ENCODE measurements around the gene INHBC. TPM values are rescaled to one million over a fixed set of nuclear protein-coding genes. Genes with fewer than 3 reads are reported as not detected.

INHBC gene
- polyA plus RNA-seq, 1 of the 3 experiments (the other 2 are of a cell fraction), result 0.08 TPM

DNA sequence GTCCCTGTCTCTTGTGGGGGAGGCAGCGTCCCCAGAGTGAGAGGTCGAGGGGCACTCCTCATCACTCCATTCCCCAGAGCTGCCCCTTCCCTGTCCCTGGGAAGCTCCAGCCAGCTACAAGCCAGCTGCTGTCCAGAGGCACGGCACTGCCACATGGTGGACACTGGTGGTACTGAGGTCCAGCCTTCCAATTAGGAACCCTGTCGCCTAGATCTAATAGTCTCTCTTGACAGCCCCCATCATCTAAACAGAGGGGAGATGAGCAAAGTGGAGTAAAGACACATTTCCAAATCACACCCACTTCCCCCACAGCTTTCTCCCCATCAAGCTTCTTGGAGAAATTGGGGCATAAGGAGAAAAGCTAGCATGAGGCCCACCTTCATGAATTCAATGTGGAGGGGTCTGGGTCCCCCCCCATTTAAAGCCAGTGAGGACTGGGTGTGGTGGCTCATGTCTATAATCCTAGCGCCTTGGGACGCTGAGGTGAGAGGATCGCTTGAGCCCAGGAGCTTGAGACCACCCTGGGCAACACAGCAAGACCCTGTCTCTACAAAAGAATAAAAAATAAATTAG, 18.4 kb downstream of the INHBC start:
- no peaks in the 10 kb centered on the region for H3K9me3 ChIP-seq
- H3K27me3 ChIP-seq (ENCODE audit: insufficient read depth), result no peaks in the 10 kb centered on the region
- no peak overlapping the region for H2AFZ ChIP-seq (ENCODE audit: low read depth)
- H3K9ac ChIP-seq, result no peak overlapping the region
- H3K36me3 ChIP-seq (replicated peaks in 1 of 2; ENCODE audit: control insufficient read depth in 1 of 2, insufficient read depth in 2 of 2, low read length in 1 of 2), result no peaks in the 10 kb centered on the region
- ChIA-PET POLR2A (interaction anchor here (0.6 to 1.3 kb wide), 2 partner anchors 97 to 145 kb away, joined by 3 to 4 read pairs; no protein-coding TSS in a partner anchor), CTCF (interaction anchor here (0.6 to 13.7 kb wide), 54 partner anchors 7 to 426 kb away, joined by 3 to 391 read pairs (median 6); partner anchors contain the start of genes ARHGAP9, INHBC, SHMT2 and STAC3)
- no peaks in the 10 kb centered on the region for H3K79me2 ChIP-seq (ENCODE audit: insufficient read depth)
- WGBS (ENCODE audit: low lambda C conversion rate), result 2% methylated on average over 6 of the region's 7 CpGs
- H3K4me2 ChIP-seq, result no peak overlapping the region
- no peaks in the 10 kb centered on the region for H3F3A ChIP-seq (replicated peaks; ENCODE audit: insufficient read depth)
- H4K20me1 ChIP-seq (ENCODE audit: insufficient read depth), result no peaks in the 10 kb centered on the region
- DNase-seq, result peak; percentile 81
- H3K27ac ChIP-seq (ENCODE audit: low read depth in 2 of 2, low read length in 1 of 2), result no peak overlapping the region
- TF ChIP-seq SMC3 (IDR thresholded peaks at IDR 0.05; ENCODE audit: low read depth, low read length) (peak; percentile 91), CHD2 (IDR thresholded peaks at IDR 0.05; ENCODE audit: low read length, partially characterized antibody) (peak; percentile 30), RAD21 (IDR thresholded peaks at IDR 0.05; ENCODE audit: low read length) (peak; percentile 97), POLR2AphosphoS5 (IDR thresholded peaks at IDR 0.05; ENCODE audit: low read depth, low read length) (no peak), MEF2A (IDR thresholded peaks at IDR 0.05; ENCODE audit: borderline replicate concordance, low read depth) (no peak)
- TF ChIP-seq, protein P1, sequence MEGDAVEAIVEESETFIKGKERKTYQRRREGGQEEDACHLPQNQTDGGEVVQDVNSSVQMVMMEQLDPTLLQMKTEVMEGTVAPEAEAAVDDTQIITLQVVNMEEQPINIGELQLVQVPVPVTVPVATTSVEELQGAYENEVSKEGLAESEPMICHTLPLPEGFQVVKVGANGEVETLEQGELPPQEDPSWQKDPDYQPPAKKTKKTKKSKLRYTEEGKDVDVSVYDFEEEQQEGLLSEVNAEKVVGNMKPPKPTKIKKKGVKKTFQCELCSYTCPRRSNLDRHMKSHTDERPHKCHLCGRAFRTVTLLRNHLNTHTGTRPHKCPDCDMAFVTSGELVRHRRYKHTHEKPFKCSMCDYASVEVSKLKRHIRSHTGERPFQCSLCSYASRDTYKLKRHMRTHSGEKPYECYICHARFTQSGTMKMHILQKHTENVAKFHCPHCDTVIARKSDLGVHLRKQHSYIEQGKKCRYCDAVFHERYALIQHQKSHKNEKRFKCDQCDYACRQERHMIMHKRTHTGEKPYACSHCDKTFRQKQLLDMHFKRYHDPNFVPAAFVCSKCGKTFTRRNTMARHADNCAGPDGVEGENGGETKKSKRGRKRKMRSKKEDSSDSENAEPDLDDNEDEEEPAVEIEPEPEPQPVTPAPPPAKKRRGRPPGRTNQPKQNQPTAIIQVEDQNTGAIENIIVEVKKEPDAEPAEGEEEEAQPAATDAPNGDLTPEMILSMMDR (IDR thresholded peaks at IDR 0.05), result peak; percentile 90
- H3K9me2 ChIP-seq, result no peaks in the 10 kb centered on the region
- no peak overlapping the region for H3K4me3 ChIP-seq (ENCODE audit: low read depth in 2 of 2, low read length in 1 of 2)
- H3K4me1 ChIP-seq (ENCODE audit: control insufficient read depth in 1 of 2, insufficient read depth in 2 of 2, low read depth in 1 of 2, low read length in 1 of 2), result peaks cover 6 to 16% of the 10 kb centered on the region in 2 experiments; a peak in 2 of 4 replicates

DNA sequence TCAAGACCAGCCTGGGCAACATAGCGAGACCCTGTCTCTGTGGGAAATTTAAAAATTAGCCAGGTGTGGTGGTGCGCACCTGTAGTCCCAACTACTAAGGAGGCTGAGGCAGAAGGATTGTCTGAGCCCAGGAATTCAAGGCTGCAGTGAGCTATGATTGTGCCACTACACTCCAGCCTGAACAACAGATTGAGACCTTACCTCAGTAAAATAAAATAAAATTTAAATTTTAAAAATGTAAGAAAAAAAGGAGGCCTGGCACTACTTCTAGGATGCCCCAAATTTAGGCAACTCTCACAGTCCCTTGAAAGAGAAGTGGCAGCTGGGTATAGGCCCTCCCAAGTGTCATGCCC, 19.6 kb downstream of the INHBC start:
- H3F3A ChIP-seq (replicated peaks; ENCODE audit: insufficient read depth), result no peaks in the 10 kb centered on the region
- H3K4me2 ChIP-seq, result no peak overlapping the region
- no peak overlapping the region for H3K27ac ChIP-seq (ENCODE audit: low read depth in 2 of 2, low read length in 1 of 2)
- no peak overlapping the region for H3K4me3 ChIP-seq (ENCODE audit: low read depth in 2 of 2, low read length in 1 of 2)
- ChIA-PET POLR2A (no interaction called here), CTCF (interaction anchor here (1.0 to 13.7 kb wide), 16 partner anchors 10 to 241 kb away, joined by 3 to 391 read pairs (median 15); partner anchors contain the start of gene ARHGAP9)
- no peak overlapping the region for H3K9ac ChIP-seq
- TF ChIP-seq NFIC (IDR thresholded peaks at IDR 0.05; ENCODE audit: borderline replicate concordance) (no peak), FOXJ3 (CRISPR knock-in tag; IDR thresholded peaks at IDR 0.05) (no peak), POLR2AphosphoS5 (IDR thresholded peaks at IDR 0.05; ENCODE audit: low read depth, low read length) (no peak), CHD2 (IDR thresholded peaks at IDR 0.05; ENCODE audit: low read length, partially characterized antibody) (no peak)
- TF ChIP-seq, protein P2, sequence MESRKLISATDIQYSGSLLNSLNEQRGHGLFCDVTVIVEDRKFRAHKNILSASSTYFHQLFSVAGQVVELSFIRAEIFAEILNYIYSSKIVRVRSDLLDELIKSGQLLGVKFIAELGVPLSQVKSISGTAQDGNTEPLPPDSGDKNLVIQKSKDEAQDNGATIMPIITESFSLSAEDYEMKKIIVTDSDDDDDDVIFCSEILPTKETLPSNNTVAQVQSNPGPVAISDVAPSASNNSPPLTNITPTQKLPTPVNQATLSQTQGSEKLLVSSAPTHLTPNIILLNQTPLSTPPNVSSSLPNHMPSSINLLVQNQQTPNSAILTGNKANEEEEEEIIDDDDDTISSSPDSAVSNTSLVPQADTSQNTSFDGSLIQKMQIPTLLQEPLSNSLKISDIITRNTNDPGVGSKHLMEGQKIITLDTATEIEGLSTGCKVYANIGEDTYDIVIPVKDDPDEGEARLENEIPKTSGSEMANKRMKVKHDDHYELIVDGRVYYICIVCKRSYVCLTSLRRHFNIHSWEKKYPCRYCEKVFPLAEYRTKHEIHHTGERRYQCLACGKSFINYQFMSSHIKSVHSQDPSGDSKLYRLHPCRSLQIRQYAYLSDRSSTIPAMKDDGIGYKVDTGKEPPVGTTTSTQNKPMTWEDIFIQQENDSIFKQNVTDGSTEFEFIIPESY (IDR thresholded peaks at IDR 0.05; ENCODE audit: borderline replicate concordance, low read depth), result no peak
- TF ChIP-seq, protein P3, sequence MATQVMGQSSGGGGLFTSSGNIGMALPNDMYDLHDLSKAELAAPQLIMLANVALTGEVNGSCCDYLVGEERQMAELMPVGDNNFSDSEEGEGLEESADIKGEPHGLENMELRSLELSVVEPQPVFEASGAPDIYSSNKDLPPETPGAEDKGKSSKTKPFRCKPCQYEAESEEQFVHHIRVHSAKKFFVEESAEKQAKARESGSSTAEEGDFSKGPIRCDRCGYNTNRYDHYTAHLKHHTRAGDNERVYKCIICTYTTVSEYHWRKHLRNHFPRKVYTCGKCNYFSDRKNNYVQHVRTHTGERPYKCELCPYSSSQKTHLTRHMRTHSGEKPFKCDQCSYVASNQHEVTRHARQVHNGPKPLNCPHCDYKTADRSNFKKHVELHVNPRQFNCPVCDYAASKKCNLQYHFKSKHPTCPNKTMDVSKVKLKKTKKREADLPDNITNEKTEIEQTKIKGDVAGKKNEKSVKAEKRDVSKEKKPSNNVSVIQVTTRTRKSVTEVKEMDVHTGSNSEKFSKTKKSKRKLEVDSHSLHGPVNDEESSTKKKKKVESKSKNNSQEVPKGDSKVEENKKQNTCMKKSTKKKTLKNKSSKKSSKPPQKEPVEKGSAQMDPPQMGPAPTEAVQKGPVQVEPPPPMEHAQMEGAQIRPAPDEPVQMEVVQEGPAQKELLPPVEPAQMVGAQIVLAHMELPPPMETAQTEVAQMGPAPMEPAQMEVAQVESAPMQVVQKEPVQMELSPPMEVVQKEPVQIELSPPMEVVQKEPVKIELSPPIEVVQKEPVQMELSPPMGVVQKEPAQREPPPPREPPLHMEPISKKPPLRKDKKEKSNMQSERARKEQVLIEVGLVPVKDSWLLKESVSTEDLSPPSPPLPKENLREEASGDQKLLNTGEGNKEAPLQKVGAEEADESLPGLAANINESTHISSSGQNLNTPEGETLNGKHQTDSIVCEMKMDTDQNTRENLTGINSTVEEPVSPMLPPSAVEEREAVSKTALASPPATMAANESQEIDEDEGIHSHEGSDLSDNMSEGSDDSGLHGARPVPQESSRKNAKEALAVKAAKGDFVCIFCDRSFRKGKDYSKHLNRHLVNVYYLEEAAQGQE (IDR thresholded peaks at IDR 0.05; ENCODE audit: low read depth, low read length), result no peak
- DNase-seq, result no peak
- H3K27me3 ChIP-seq (ENCODE audit: insufficient read depth), result no peaks in the 10 kb centered on the region
- H3K9me3 ChIP-seq, result no peaks in the 10 kb centered on the region
- 94% methylated on average over 2 of the region's 2 CpGs for WGBS (ENCODE audit: low lambda C conversion rate)
- no peaks in the 10 kb centered on the region for H3K9me2 ChIP-seq
- H4K20me1 ChIP-seq (ENCODE audit: insufficient read depth), result no peaks in the 10 kb centered on the region
- H3K36me3 ChIP-seq (replicated peaks in 1 of 2; ENCODE audit: control insufficient read depth in 1 of 2, insufficient read depth in 2 of 2, low read length in 1 of 2), result no peaks in the 10 kb centered on the region
- H2AFZ ChIP-seq (ENCODE audit: low read depth), result no peak overlapping the region
- H3K4me1 ChIP-seq (ENCODE audit: control insufficient read depth in 1 of 2, insufficient read depth in 2 of 2, low read depth in 1 of 2, low read length in 1 of 2), result peaks cover 6 to 20% of the 10 kb centered on the region in 2 experiments; a peak in 2 of 4 replicates
- H3K79me2 ChIP-seq (ENCODE audit: insufficient read depth), result no peaks in the 10 kb centered on the region
